ENCODE results near the gene RSPH6A.
A peak's percentile ranks its signal among the peaks of the same experiment; 100 is the strongest.

Gene RSPH6A

DNA sequence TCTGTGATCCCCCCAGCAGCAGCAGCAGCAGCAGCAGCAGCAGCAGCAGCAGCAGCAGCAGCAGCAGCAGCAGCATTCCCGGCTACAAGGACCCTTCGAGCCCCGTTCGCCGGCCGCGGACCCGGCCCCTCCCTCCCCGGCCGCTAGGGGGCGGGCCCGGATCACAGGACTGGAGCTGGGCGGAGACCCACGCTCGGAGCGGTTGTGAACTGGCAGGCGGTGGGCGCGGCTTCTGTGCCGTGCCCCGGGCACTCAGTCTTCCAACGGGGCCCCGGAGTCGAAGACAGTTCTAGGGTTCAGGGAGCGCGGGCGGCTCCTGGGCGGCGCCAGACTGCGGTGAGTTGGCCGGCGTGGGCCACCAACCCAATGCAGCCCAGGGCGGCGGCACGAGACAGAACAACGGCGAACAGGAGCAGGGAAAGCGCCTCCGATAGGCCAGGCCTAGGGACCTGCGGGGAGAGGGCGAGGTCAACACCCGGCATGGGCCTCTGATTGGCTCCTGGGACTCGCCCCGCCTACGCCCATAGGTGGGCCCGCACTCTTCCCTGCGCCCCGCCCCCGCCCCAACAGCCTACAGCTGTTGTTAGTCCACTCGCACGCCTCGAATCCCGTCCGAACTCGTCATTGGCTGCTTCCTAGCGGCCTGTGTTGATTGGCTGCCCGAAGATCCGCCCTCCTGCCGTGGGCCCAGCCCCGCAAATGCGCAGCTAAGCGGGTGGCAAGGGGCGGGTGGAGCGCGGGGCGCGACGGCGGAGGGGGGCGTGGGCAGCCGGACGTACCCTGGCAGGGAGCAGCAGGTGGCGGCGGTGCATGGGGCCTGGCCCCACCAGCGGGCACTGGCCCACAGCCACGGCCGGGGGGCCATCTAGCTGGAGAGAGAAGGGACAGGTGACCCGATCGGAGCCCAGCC lies 44.7 kb downstream of the RSPH6A start (continued):
- TF ChIP-seq, protein P1, sequence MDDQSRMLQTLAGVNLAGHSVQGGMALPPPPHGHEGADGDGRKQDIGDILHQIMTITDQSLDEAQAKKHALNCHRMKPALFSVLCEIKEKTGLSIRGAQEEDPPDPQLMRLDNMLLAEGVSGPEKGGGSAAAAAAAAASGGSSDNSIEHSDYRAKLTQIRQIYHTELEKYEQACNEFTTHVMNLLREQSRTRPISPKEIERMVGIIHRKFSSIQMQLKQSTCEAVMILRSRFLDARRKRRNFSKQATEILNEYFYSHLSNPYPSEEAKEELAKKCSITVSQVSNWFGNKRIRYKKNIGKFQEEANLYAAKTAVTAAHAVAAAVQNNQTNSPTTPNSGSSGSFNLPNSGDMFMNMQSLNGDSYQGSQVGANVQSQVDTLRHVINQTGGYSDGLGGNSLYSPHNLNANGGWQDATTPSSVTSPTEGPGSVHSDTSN (CRISPR knock-in tag; IDR thresholded peaks at IDR 0.05), result peak; percentile 47
- peak; percentile 99 for TF ChIP-seq KLF8 (tag by site-specific recombination; IDR thresholded peaks at IDR 0.05)
- 0 out of 2 replicates have a peak, but pooled peaks have one; percentile 9 for TF ChIP-seq ZNF677 (tag by site-specific recombination; IDR thresholded peaks at IDR 0.05)
- peak; percentile 65; the same call in 1 of the 2 replicates for TF ChIP-seq ZEB2 (tag by site-specific recombination; IDR thresholded peaks at IDR 0.05)
- peak; percentile 93 for TF ChIP-seq SCRT2 (tag by site-specific recombination; IDR thresholded peaks at IDR 0.05)
- TF ChIP-seq ZBTB48 (tag by site-specific recombination; IDR thresholded peaks at IDR 0.05), result peak; percentile 87
- TF ChIP-seq ZNF335 (tag by site-specific recombination; conservative IDR thresholded peaks at IDR 0.05), result peak; percentile 80
- TF ChIP-seq ZNF48 (tag by site-specific recombination; IDR thresholded peaks at IDR 0.05), result no peak
- peak; percentile 70; the same call in 1 of the 2 replicates for TF ChIP-seq ZBTB17 (tag by site-specific recombination; IDR thresholded peaks at IDR 0.05)
- TF ChIP-seq, protein P2, sequence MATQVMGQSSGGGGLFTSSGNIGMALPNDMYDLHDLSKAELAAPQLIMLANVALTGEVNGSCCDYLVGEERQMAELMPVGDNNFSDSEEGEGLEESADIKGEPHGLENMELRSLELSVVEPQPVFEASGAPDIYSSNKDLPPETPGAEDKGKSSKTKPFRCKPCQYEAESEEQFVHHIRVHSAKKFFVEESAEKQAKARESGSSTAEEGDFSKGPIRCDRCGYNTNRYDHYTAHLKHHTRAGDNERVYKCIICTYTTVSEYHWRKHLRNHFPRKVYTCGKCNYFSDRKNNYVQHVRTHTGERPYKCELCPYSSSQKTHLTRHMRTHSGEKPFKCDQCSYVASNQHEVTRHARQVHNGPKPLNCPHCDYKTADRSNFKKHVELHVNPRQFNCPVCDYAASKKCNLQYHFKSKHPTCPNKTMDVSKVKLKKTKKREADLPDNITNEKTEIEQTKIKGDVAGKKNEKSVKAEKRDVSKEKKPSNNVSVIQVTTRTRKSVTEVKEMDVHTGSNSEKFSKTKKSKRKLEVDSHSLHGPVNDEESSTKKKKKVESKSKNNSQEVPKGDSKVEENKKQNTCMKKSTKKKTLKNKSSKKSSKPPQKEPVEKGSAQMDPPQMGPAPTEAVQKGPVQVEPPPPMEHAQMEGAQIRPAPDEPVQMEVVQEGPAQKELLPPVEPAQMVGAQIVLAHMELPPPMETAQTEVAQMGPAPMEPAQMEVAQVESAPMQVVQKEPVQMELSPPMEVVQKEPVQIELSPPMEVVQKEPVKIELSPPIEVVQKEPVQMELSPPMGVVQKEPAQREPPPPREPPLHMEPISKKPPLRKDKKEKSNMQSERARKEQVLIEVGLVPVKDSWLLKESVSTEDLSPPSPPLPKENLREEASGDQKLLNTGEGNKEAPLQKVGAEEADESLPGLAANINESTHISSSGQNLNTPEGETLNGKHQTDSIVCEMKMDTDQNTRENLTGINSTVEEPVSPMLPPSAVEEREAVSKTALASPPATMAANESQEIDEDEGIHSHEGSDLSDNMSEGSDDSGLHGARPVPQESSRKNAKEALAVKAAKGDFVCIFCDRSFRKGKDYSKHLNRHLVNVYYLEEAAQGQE (tag by site-specific recombination; IDR thresholded peaks at IDR 0.05), result 0 out of 2 replicates have a peak, but pooled peaks have one; percentile 27
- peak; percentile 45; the same call in 1 of the 2 replicates for TF ChIP-seq ZFP37 (tag by site-specific recombination; IDR thresholded peaks at IDR 0.05)
- TF ChIP-seq, protein P3, sequence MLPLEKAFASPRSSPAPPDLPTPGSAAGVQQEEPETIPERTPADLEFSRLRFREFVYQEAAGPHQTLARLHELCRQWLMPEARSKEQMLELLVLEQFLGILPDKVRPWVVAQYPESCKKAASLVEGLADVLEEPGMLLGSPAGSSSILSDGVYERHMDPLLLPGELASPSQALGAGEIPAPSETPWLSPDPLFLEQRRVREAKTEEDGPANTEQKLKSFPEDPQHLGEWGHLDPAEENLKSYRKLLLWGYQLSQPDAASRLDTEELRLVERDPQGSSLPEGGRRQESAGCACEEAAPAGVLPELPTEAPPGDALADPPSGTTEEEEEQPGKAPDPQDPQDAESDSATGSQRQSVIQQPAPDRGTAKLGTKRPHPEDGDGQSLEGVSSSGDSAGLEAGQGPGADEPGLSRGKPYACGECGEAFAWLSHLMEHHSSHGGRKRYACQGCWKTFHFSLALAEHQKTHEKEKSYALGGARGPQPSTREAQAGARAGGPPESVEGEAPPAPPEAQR (tag by site-specific recombination; IDR thresholded peaks at IDR 0.05), result no peak
- TF ChIP-seq ZNF133 (tag by site-specific recombination; IDR thresholded peaks at IDR 0.05), result no peak
- TF ChIP-seq, protein P4, sequence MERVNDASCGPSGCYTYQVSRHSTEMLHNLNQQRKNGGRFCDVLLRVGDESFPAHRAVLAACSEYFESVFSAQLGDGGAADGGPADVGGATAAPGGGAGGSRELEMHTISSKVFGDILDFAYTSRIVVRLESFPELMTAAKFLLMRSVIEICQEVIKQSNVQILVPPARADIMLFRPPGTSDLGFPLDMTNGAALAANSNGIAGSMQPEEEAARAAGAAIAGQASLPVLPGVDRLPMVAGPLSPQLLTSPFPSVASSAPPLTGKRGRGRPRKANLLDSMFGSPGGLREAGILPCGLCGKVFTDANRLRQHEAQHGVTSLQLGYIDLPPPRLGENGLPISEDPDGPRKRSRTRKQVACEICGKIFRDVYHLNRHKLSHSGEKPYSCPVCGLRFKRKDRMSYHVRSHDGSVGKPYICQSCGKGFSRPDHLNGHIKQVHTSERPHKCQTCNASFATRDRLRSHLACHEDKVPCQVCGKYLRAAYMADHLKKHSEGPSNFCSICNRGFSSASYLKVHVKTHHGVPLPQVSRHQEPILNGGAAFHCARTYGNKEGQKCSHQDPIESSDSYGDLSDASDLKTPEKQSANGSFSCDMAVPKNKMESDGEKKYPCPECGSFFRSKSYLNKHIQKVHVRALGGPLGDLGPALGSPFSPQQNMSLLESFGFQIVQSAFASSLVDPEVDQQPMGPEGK (tag by site-specific recombination; IDR thresholded peaks at IDR 0.05), result peak; percentile 79
- peak; percentile 97 for TF ChIP-seq SP3 (tag by site-specific recombination; IDR thresholded peaks at IDR 0.05)
- TF ChIP-seq ZNF10 (tag by site-specific recombination; IDR thresholded peaks at IDR 0.05), result no peak
- peak; percentile 73 for TF ChIP-seq ZXDB (tag by site-specific recombination; IDR thresholded peaks at IDR 0.05)
- TF ChIP-seq ZNF341 (tag by site-specific recombination; IDR thresholded peaks at IDR 0.05; ENCODE audit: low read depth), result peak; percentile 95
- TF ChIP-seq ZBTB8A (tag by site-specific recombination; IDR thresholded peaks at IDR 0.05), result peak; percentile 85
- TF ChIP-seq ZNF266 (tag by site-specific recombination; IDR thresholded peaks at IDR 0.05; ENCODE audit: low read depth), result no peak
- TF ChIP-seq ZFHX2 (tag by site-specific recombination; conservative IDR thresholded peaks at IDR 0.05), result peak; percentile 99
- TF ChIP-seq, protein P5, sequence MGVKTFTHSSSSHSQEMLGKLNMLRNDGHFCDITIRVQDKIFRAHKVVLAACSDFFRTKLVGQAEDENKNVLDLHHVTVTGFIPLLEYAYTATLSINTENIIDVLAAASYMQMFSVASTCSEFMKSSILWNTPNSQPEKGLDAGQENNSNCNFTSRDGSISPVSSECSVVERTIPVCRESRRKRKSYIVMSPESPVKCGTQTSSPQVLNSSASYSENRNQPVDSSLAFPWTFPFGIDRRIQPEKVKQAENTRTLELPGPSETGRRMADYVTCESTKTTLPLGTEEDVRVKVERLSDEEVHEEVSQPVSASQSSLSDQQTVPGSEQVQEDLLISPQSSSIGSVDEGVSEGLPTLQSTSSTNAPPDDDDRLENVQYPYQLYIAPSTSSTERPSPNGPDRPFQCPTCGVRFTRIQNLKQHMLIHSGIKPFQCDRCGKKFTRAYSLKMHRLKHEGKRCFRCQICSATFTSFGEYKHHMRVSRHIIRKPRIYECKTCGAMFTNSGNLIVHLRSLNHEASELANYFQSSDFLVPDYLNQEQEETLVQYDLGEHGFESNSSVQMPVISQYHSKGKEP (tag by site-specific recombination; IDR thresholded peaks at IDR 0.05), result 0 out of 2 replicates have a peak, but pooled peaks have one; percentile 53
- TF ChIP-seq ZSCAN30 (tag by site-specific recombination; IDR thresholded peaks at IDR 0.05), result peak; percentile 53; the same call in 1 of the 2 replicates
- TF ChIP-seq ZFP69B (tag by site-specific recombination; IDR thresholded peaks at IDR 0.05), result peak; percentile 99
- no peak for TF ChIP-seq ZNF214 (tag by site-specific recombination; IDR thresholded peaks at IDR 0.05; ENCODE audit: borderline replicate concordance)
- TF ChIP-seq, protein P6, sequence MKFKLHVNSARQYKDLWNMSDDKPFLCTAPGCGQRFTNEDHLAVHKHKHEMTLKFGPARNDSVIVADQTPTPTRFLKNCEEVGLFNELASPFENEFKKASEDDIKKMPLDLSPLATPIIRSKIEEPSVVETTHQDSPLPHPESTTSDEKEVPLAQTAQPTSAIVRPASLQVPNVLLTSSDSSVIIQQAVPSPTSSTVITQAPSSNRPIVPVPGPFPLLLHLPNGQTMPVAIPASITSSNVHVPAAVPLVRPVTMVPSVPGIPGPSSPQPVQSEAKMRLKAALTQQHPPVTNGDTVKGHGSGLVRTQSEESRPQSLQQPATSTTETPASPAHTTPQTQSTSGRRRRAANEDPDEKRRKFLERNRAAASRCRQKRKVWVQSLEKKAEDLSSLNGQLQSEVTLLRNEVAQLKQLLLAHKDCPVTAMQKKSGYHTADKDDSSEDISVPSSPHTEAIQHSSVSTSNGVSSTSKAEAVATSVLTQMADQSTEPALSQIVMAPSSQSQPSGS (tag by site-specific recombination; IDR thresholded peaks at IDR 0.05; ENCODE audit: low read depth), result no peak
- TF ChIP-seq ZNF610 (tag by site-specific recombination; IDR thresholded peaks at IDR 0.05; ENCODE audit: borderline replicate concordance), result peak; percentile 70; the same call in 1 of the 2 replicates
- no peak for TF ChIP-seq ZNF140 (tag by site-specific recombination; IDR thresholded peaks at IDR 0.05)

All from HEK293 (cell line).